HL-60 (cell line): ENCODE results near the gene PTPN11.

Experiments
- DNase-seq, 2 experiments: peaks; one replicate each; pipeline ENCODE4 v3.0.0-alpha.2; 2010 to 2020; ENCODE audit warnings: low read depth in 1 of 2, low spot score in 1 of 2
- H3K27ac ChIP-seq: fragments of 250-450 bp; sonication (Bioruptor Pico); replicated peaks from 2 replicates; pipeline ENCODE4 v1.5.1; 2020; ENCODE audit warnings: mild to moderate bottlenecking, moderate library complexity
- H3K27me3 ChIP-seq: fragments of 250-450 bp; sonication (Bioruptor Pico); 2 replicates; pipeline ENCODE4 v1.5.1; 2021; ENCODE audit warnings: mild to moderate bottlenecking, moderate library complexity; ENCODE audit not compliant: insufficient read depth, poor library complexity, severe bottlenecking
- H3K4me3 ChIP-seq: replicated peaks from 2 replicates; pipeline ENCODE4 v1.5.1; 2011; ENCODE audit warnings: mild to moderate bottlenecking, control low read depth, low read length; ENCODE audit not compliant: insufficient read depth
- GABPA ChIP-seq: IDR thresholded peaks from 2 replicates; pipeline ENCODE4 v1.6.1; 2012; ENCODE audit warnings: low read depth
- POLR2AphosphoS5 ChIP-seq: IDR thresholded peaks from 2 replicates; pipeline ENCODE4 v1.6.1; 2012; ENCODE audit warnings: low read depth
- REST ChIP-seq: IDR thresholded peaks from 2 replicates; pipeline ENCODE4 v1.6.1; 2012; ENCODE audit warnings: low read depth; ENCODE audit not compliant: insufficient replicate concordance
- SPI1 ChIP-seq: IDR thresholded peaks from 2 replicates; pipeline ENCODE4 v1.6.1; 2012; ENCODE audit warnings: low read depth, mild to moderate bottlenecking, borderline replicate concordance
- TF ChIP-seq, protein P1 (sequence below): IDR thresholded peaks from one replicate; pipeline ENCODE4 v1.5.1; 2011; ENCODE audit warnings: low read length, control low read depth, inconsistent platforms; ENCODE audit not compliant: insufficient read depth

PTPN11 gene

DNA sequence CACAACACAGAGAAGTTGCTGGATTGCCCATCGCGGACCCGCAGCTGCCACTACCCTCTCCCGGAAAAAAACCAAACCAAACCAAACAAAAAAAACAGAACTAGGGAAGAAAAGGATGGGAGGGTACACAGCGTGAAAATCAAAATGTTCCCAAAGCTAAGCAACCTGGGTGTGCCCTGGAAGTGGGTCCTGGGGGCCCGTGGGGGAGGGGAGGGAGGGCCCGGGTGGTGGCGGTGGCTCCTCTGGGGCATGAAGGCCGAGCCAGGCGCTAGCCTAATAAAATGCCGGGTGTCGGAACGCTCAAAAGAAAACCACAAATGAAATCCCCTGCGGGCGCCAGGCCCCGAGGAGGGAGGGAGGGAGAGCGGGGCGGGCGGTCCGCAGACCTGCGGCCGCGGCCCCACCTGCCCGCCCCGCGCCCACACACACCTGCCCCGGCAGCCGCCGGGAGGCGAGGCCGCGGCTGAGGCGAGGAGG, 37.3 kb upstream of the PTPN11 start:
- Histone ChIP-seq H3K27ac (peak overlapping the region; percentile 17; the same call in 1 of the 2 replicates), H3K4me3 (peak overlapping the region; percentile 83), H3K27me3 (no peaks in the 10 kb centered on the region)
- TF ChIP-seq, protein P1, sequence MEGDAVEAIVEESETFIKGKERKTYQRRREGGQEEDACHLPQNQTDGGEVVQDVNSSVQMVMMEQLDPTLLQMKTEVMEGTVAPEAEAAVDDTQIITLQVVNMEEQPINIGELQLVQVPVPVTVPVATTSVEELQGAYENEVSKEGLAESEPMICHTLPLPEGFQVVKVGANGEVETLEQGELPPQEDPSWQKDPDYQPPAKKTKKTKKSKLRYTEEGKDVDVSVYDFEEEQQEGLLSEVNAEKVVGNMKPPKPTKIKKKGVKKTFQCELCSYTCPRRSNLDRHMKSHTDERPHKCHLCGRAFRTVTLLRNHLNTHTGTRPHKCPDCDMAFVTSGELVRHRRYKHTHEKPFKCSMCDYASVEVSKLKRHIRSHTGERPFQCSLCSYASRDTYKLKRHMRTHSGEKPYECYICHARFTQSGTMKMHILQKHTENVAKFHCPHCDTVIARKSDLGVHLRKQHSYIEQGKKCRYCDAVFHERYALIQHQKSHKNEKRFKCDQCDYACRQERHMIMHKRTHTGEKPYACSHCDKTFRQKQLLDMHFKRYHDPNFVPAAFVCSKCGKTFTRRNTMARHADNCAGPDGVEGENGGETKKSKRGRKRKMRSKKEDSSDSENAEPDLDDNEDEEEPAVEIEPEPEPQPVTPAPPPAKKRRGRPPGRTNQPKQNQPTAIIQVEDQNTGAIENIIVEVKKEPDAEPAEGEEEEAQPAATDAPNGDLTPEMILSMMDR = no peak
- no peak for TF ChIP-seq SPI1
- TF ChIP-seq REST = no peak
- TF ChIP-seq GABPA = no peak
- TF ChIP-seq POLR2AphosphoS5 = no peak
- peak in 1 of 2 experiments; percentile 26 for DNase-seq

DNA sequence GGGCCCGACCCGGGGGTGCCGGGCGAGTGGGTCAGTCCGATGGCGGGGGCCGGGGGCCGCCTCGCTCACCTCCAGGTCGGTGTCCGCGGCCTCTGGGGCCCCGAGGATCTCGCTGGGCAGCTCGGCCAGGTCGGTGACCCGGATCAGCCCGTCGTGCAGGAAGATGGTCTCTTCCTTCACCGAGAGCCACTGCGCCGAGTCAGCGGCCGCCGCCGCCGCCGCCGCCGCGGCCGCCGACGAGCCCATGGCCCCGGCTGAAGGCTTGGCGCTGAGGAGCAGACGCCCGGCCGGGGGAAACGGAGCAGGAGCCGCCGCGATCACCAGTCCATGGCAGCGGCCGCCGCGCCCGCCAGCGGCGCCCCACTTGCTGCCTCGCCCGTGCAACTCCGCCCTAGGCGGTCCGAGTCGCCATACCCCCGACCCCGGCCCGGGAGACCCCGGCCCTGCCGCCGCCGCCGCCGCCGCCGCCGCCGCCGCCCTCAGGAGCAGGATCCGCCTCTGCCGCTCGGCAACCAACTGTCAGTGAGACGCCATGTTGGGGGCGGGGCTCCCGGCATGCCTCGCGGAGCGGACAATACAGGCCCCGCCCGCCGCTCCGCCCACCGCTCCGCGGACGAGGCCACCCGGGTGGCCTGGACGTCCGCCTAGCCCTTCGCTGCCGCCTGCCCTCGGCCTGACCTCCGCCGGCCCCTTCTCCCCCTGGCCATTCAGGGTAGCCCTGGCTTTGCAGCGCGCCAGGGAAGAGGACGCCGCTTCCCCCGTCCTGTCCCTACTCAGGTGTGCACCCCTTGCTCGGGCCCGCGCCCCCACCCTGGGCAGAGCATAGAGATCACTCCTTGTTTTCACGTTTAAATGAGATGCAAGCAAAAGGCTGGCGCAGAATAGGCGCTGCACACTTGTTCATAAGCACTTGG, 36.6 kb upstream of the PTPN11 start, which contains the start of gene HECTD4:
Gene HECTD4 (minus strand): TSS at position 549 of the 914 bp plus-strand sequence. CDS start 303 bp downstream, at position 246.
- H3K4me3 ChIP-seq = peak within 1 kb of the TSS; percentile 83
- DNase-seq = peak; percentile 60 to 92
- H3K27ac ChIP-seq = peak within 1 kb of the TSS; percentile 63
- no peaks in the 10 kb centered on the region for H3K27me3 ChIP-seq
- no peak for TF ChIP-seq SPI1
- TF ChIP-seq POLR2AphosphoS5 = peak; percentile 91; the same call in 1 of the 2 replicates
- TF ChIP-seq REST = peak; percentile 15

- H3K4me3 ChIP-seq = peak overlapping the region; percentile 83; the same call in 1 of the 2 replicates
- peak overlapping the region; percentile 63 for H3K27ac ChIP-seq
Measured at GRCh38 chr12:112382866-112383265, 35.9 kb upstream of the PTPN11 start.

More at GRCh38 chr12:112382866-112383265, 35.9 kb upstream of the PTPN11 start:
- TF ChIP-seq GABPA (no peak), SPI1 (no peak), POLR2AphosphoS5 (no peak), REST (no peak)
- TF ChIP-seq, protein P1 = no peak
- H3K27me3 ChIP-seq = no peaks in the 10 kb centered on the region
- DNase-seq = no peak
